NCI-H2227 (cell line): ENCODE data around the gene EFCAB5.
"Not testable (repeated sequence)": the region's sequence is repeated elsewhere in the genome, so short reads cannot be mapped to it uniquely, and the experiment has no call there.

Experiments used
- DNase-seq: peaks from one replicate; lab custom pipeline; 2025; ENCODE audit not compliant: unreplicated experiment; lab: John Stamatoyannopoulos, UW

EFCAB5 gene

DNA sequence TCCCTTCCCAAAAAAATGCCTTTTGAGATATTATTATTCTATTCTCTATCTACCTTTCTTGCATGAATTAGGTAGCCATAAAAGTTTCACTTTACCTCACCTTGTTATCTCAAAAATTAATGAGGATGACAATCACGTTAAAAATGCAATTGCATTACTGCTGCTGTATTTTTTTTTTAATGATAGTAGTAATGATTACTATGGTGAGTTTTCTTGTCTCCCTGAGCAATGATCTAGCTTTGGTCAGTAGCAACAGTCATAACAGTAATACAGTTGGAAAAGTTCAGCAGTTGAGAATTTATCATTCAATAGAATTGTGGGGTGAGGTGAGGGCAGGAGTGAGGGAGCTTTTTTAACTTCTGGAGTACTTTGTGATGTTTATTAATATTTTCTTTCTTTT, at the start of gene EFCAB5:
TSS of gene EFCAB5 (plus strand) at position 301 of the 400 bp plus-strand sequence. CDS start 163 bp downstream, outside the sequence.
- no peak for DNase-seq

DNA sequence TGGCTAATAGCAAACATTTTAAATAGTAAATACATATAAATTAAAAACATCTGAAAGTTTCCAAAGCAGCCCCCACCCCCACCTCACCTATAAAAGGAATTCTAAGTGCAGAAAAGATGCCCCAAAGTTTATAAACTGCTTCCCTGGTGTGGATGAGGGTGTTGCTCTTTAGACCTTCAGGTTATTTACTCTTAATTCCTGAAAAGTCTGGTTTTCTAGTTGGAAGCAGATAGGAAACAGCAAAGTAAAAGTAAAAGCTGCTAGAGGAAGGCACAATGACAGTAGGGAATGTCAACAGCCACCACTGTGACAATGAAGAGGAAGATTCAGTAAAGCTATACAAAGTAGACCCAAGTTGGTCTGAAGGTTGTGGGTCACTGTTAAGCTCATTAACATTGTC, 49.2 kb upstream of the EFCAB5 start:
- DNase-seq: no peak

GRCh38 chr17:29897136-29897535, 44.3 kb upstream of the EFCAB5 start:
- DNase-seq: not testable (repeated sequence)

DNA sequence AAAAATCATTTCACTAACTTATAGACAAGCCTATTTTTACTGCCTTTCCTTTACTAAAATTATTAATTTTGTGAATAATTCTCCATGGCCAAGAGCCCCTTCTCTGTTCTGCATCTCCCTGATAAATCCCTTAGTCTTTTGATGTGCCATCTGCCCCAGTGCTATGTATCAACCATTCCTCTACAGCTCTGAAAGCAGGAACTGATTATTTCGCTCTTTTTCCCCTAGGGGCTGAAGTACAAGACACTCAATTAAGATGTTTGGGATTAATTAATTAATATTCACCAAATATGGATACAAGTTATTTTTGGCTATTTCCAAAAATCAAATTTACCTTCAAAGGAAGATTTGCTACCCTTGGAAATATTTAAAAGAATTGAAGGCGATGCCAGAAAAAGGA, 38.0 kb upstream of the EFCAB5 start:
- no peak for DNase-seq

GRCh38 chr17:29905086-29905878, 36.2 kb upstream of the EFCAB5 start:
- no peak for DNase-seq

DNA sequence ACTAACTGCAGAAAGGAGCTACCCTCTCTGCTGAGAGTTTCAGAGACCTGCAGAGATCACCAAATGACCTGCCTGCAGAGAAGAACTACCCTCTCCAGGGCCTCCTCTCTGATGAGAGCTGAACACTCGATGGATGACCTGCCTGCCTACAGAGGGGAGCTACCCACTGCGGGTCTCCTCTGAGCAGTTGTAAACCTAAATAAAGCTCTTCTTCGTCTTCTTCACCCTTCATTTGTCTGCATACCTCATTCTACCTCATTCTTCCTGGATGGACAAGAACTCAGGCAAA, 35.6 kb upstream of the EFCAB5 start:
- DNase-seq: no peak

DNA sequence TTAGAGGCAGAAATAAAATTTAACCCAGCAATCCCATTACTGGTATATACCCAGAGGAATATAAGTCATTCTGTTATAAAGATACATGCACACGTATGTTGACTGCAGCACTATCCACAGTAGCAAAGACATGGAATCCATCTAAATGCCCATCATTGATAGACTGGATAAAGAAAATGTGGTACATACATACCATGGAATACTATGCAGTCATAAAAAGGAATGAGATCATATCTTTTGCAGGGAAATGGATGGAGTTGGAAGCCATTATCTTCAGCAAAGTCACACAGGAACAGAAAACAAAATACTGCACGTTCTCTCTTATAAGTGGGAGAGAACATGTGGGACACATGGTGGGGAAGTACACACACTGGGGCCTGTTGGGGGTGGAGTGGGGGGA, 34.5 kb upstream of the EFCAB5 start:
- DNase-seq: no peak

GRCh38 chr17:29909236-29910003, 32.0 kb upstream of the EFCAB5 start:
- DNase-seq: no peak

- no peak for DNase-seq
These were observed 29.7 kb upstream of the EFCAB5 start for GRCh38 chr17:29911641-29912177.

DNA sequence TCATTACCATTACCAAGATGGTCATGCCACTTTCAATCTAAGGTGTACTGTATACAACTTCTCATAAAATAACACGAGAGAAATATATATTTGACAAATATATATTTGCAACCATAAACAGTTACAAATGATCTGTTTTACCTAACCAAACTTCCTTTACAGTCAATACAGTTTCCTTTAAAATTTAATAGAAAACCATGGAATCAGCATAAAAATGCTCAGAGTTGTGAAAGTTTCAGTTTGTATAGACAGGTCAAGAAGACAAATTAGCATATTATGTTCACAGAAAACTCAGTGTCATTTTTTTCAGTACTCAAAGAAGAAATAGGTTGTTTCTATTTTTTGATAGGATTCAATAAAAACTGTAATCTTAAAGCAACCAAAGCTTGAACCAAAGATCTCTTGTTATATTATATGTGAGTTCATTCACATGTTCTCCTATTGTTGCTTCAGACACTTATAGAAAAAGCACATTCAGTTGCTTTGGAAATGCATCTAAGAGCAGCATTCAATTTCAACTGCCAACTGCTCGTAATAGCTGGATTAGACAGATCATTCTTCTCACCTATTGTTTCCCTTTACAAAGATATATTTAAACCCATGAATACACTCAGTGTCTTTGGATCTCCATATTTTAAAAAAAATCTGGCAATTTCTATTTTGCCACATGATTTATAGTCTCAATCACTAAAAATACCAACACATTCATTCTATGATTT, 26.5 kb upstream of the EFCAB5 start:
- DNase-seq: no peak

DNA sequence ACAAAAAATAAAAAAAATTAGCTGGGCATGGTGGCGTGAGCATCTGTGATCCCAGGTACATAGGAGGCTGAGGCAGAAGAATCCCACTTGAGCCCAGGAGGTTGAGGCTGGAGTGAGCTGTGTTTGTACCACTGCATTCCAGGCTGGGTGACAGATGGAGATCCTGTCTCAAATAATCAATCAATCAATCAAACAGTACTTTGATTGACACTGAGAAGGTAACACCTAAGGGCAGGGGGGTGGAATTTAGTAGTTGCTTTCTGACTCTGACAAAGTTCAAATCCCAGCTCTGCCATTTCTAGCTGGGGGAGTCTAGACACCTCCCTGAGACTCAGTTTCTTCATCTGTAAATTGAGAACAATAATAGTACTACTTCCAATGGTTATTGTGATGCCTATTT, 23.4 kb upstream of the EFCAB5 start:
- DNase-seq: no peak

DNA sequence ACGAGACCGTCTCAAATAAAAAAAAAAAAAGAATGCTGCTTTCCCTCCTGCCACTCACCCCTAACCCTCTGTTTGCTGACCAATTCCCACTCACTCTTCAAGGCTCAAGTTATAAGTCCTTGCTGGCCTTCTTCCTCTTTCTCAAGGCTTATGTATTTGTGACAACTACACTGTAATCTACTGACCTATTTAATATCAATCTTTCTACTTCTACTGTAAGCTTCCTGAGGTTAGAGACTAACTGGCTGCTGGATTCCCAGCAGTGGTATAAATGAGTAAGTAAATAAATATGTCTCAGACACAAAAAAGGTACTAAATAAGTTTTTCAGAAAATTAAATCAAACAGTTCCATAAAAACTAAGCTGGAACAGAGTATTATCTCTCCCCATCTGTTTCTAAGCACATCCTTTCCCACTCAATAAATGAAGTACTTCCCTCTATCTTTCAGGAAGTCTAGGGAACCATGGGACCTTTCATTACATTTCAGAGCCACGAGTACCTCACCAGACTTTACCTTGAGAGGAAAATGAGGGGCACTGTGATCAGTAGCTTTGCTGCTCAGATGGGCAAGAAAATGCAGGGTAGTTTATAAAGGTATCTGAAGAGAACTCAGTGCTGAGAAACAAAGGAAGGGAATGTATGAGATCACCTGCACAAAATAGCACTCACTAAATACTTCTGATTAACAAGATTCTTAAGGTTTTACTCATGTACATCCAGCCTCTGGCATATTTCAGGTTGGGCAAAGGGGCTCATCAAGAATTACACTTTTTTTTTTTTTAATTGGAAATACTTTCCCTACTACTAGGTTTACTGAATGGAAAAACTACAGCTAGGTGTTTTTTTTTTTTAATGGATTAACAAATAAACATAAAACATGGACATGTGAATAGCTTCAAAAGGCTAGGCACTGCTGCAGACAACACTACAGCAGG, 22.2 kb upstream of the EFCAB5 start:
- no peak for DNase-seq

GRCh38 chr17:29924786-29925185, 16.6 kb upstream of the EFCAB5 start:
- DNase-seq: no peak

DNA sequence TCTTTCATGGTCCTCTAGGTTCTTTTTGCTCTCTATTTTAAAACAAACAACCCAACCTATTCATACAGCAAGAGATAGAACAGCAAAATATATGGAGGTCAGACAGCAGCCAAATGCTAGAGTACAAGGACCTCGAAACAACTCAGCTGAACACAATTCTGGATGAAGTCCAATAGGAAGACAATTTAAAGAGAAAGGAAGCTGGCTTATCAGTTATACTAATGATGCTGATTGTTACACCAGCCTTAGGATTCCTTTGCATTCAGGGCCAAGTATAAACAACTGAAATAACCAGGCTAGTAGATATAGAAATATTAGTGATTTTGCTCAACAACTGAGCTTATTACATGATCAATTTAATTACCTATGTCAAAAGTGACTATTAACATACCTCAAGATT, 13.9 kb upstream of the EFCAB5 start:
- DNase-seq: no peak

DNA sequence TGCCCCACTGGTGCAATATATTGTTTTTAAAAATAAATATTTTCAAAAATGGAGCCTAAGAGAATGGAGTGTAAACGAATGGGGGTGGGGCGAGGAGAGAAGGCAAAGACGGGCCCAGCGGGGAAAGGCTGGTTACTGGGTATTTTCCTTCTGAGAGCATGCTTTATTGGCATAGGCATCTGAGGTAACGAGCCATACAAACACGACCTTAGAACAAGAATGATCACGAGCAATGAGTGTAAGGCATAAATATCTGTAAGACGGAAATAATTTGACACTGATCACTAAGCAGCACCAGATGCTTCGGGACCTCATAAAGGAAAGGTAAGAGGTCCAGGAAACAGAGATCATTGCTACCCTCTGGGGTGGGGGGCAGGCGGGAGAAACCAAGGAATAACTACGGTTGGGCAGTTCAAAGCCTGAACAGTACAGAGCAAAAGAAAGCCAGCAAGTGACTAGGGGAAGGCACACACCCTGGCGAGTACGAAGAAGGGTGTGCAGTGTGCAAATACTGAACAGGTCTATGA, 12.4 kb upstream of the EFCAB5 start:
- peak; percentile 40 for DNase-seq

- peak; percentile 90 for DNase-seq
These were observed 11.7 kb upstream of the EFCAB5 start, which contains the start of gene SSH2 for GRCh38 chr17:29929533-29930408. SSH2 (minus strand) TSS chr17:29930228; CDS start chr17:29930000, 228 bp downstream.

DNA sequence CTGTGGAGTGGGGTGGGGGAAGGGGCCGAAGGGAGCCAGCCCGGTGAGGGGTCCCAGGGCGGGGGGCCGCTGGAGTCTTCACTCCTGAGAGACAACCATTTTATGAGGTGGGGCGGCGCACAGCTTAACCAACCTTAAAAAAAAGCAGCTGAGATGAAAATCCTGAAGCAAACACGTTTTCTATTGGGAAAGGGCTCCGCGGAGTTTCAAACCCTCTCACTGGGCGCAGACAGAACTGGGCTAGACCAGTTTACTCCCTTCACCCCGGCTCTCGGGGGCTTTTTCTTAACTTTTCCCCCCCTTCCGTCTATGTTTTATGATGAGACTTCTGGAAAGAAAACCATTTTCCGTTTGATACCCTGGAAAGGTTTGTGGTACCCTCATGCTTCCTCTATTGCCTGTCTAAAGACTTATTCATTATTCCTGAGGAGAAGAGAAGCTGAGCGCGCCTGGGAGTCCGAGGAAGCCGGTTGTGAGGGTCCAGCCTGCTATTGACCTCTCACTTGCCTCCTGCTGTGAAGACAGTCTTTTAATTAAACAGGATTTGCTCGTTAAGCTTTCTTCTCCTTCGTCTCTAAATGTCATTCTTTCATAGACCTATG, 10.9 kb upstream of the EFCAB5 start:
- no peak for DNase-seq

- DNase-seq: peak; percentile 89
These were observed 10.1 kb upstream of the EFCAB5 start for GRCh38 chr17:29931231-29931932.
